ENCODE results near the gene SCARB2.

Gene SCARB2

DNA sequence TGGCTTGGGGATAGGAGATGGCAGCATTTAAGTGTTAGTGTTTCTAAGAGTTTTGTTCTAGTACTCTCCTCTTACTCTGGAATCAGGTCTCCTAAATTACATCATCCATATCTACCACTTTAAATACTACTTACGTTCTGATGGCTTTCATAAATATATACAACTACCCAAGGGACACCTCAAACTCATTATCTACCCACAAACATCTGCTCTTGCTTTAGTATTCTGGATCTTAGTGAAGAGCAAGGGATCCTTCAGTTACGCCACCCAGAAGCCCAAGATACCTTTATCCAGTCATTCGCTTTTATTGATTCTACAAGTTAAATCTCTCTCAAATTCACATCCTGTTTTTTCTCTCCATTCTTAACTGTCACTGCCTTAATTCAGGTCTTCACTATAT, 72.4 kb downstream of the SCARB2 start:
- no peak for DNase-seq

DNA sequence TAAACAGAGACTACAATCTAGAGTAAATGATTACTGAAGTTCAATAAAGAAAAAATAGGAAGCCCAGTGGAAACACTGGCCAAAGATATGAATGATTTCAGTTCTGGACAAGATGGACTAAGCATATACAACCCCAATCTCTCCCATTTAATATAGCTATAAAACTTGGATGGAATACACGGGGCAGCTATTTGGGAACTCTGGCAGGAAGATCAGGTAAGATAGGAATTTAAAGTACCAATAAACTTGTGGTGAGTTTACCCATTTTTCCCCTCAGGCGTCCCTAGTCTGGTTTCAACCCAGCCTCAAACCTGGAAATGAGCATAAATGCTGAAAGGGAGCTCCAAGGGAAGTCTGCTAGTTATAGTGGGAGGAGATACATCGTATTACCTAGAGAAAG, 85.9 kb downstream of the SCARB2 start:
- no peak for DNase-seq

DNA sequence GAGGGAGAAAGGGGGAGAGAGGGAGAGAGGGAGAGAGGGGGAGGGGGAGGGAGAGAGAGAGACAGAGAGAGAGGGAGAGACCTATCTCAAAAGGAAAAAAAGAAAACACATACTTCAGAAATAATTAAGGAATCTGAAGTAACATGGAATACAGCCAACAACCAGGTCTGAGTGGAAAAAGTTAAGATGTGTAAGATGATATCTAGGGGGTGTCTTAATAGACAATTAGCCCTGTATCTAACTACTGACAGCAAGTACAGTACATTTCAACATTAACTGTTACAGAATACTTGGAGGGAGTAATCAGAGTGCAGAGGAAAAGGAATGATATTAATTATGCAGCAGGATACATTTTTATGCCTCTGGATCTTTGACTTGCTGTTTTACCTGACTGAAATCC, 87.8 kb downstream of the SCARB2 start:
- DNase-seq, result no peak

DNA sequence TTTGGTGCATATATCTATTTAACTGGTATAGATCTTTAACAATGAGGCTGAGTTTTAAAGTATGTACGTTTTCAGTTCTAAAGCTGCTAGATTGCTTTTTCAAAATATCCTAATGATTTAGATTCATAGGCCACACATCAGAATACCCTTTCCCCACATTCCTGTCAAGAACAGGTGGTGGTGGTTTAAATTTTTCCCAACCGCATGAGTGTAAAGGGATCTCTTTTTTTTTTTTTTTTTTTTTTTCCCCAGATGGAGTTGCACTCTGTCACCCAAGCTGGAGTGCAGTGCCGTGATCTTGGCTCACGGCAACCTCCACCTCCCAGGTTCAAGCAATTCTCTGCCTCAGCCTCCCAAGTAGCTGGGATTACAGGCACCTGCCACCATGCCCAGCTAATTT, 93.4 kb downstream of the SCARB2 start:
- no peak for DNase-seq

DNA sequence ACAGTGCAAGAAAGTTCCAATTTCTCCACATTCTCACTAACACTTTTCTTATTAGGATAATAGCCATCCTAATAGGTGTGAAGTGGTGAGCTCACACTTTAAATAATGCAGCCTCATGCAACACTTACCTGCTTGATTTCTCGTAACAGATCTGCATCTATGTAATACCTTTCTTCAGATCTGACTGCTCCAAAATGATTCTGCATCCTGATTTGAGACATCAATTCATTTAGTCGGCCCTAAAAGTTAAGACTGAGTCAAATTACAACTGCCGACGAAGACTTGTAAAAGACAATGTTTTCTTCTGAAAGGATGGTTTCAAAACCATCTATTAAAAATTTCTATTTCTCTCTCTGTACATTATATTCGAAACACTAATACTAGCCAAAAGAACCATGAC, 96.1 kb downstream of the SCARB2 start:
- DNase-seq, result no peak

DNA sequence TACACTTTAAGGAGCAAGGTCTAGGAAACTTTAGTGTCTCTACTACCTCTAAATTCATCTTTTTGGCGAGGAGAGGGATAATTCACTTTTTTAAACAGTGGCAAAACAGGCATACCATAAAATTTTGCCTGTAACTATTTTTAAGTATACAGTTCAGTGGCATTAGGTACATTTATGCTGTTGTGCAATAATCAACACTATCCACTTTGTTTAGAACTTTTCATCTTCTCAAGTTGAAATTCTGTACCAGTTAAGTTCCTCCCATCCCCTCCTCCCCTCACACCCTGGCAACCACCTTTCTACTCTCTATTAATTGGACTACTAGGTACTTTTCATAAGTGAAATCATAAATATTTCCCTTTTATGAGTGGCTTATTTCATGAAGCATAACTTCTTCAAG, 96.8 kb downstream of the SCARB2 start:
- DNase-seq, result no peak

All from left hindlimb (tissue), 1 donor.